Esophagus mucosa (tissue), 1 donor: ENCODE measurements around the gene DYRK2. TPM values are rescaled to one million over a fixed set of nuclear protein-coding genes. Genes with fewer than 3 reads are reported as not detected.

Source experiments
- ATAC-seq: fragments of 200-7000 bp; cut with Tn5 transposase; one replicate; pipeline ENCODE4 v1.9.1; 2020
- total RNA-seq: library from RNA; stranded (reverse); gene quantifications from one replicate; pipeline ENCODE4 v1.2.4, GENCODE V29; 2023
- donor health status: DM: yes; HTN: yes; CAD: no.

The DYRK2 gene
- total RNA-seq, 1 donor from 2014 or later: 13.5 TPM

- peak; percentile 31 for ATAC-seq
These were observed 1.3 kb upstream of the DYRK2 start for GRCh38 chr12:67647181-67647798.

GRCh38 chr12:67647799-67648520 is 585 bp upstream of the DYRK2 start:
- ATAC-seq: peak; percentile 73

- peak; percentile 9 for ATAC-seq
These were observed 670 bp downstream of the DYRK2 start for GRCh38 chr12:67649261-67649569.

GRCh38 chr12:67649570-67650387 is 1.2 kb downstream of the DYRK2 start:
- peak; percentile 12 for ATAC-seq

- ATAC-seq: no peak
These were observed 2.0 kb downstream of the DYRK2 start for GRCh38 chr12:67650388-67651131.

GRCh38 chr12:67651132-67651695 is 2.7 kb downstream of the DYRK2 start:
- ATAC-seq: no peak

- ATAC-seq: no peak
These were observed 7.3 kb downstream of the DYRK2 start for GRCh38 chr12:67655829-67656228.

GRCh38 chr12:67656251-67656650 is 7.7 kb downstream of the DYRK2 start:
- ATAC-seq: no peak

- ATAC-seq: no peak
These were observed 9.9 kb downstream of the DYRK2 start for GRCh38 chr12:67658486-67658885.

- no peak for ATAC-seq
These were observed 10.7 kb downstream of the DYRK2 start for GRCh38 chr12:67659292-67659691.

- no peak for ATAC-seq
These were observed 12.9 kb downstream of the DYRK2 start for GRCh38 chr12:67661311-67662021.

GRCh38 chr12:67662910-67663538 is 14.5 kb downstream of the DYRK2 start:
- ATAC-seq: no peak

GRCh38 chr12:67664171-67664570 is 15.6 kb downstream of the DYRK2 start:
- ATAC-seq: no peak

GRCh38 chr12:67665679-67666078 is 17.1 kb downstream of the DYRK2 start:
- no peak for ATAC-seq

- ATAC-seq: no peak
These were observed 18.1 kb downstream of the DYRK2 start for GRCh38 chr12:67666605-67667004.

GRCh38 chr12:67667276-67668073 is 18.9 kb downstream of the DYRK2 start:
- ATAC-seq: no peak

- no peak for ATAC-seq
These were observed 20.8 kb downstream of the DYRK2 start for GRCh38 chr12:67669217-67669933.

- no peak for ATAC-seq
These were observed 21.5 kb downstream of the DYRK2 start for GRCh38 chr12:67669934-67670631.

GRCh38 chr12:67671419-67671818 is 22.9 kb downstream of the DYRK2 start:
- ATAC-seq: no peak
